NCI-H2081 treated with DMSO at 0.1 percent for 48 hours (cell line): Measurements from ENCODE around the gene GOT1.

Source experiments
- DNase-seq: peaks from one replicate; lab custom pipeline; 2025; lab: John Stamatoyannopoulos, UW

The GOT1 gene

GRCh38 chr10:99395750-99396445, 34.5 kb downstream of the GOT1 start:
- DNase-seq: no peak

- no peak for DNase-seq
Measured at GRCh38 chr10:99394761-99395386, 35.5 kb downstream of the GOT1 start.

- no peak for DNase-seq
Measured at GRCh38 chr10:99394256-99394655, 36.2 kb downstream of the GOT1 start.

- DNase-seq: no peak
Measured at GRCh38 chr10:99393683-99394082, 36.7 kb downstream of the GOT1 start.

- no peak for DNase-seq
Measured at GRCh38 chr10:99393036-99393435, 37.4 kb downstream of the GOT1 start.

GRCh38 chr10:99391346-99391745, 39.1 kb downstream of the GOT1 start:
- no peak for DNase-seq

GRCh38 chr10:99389729-99390480, 40.5 kb downstream of the GOT1 start:
- no peak for DNase-seq

GRCh38 chr10:99387541-99387940, 42.9 kb downstream of the GOT1 start:
- no peak for DNase-seq

- DNase-seq: no peak
Measured at GRCh38 chr10:99387071-99387470, 43.4 kb downstream of the GOT1 start.

- DNase-seq: no peak
Measured at GRCh38 chr10:99382176-99382575, 48.2 kb downstream of the GOT1 start.

GRCh38 chr10:99375426-99375825, 55.0 kb downstream of the GOT1 start:
- no peak for DNase-seq

- DNase-seq: no peak
Measured at GRCh38 chr10:99374972-99375371, 55.5 kb downstream of the GOT1 start.

GRCh38 chr10:99374526-99374925, 55.9 kb downstream of the GOT1 start:
- DNase-seq: no peak

GRCh38 chr10:99372546-99373271, 57.7 kb downstream of the GOT1 start:
- DNase-seq: no peak

- DNase-seq: no peak
Measured at GRCh38 chr10:99370993-99371392, 59.4 kb downstream of the GOT1 start.

- DNase-seq: no peak
Measured at GRCh38 chr10:99369551-99369950, 60.9 kb downstream of the GOT1 start.

- no peak for DNase-seq
Measured at GRCh38 chr10:99369126-99369525, 61.3 kb downstream of the GOT1 start.

- DNase-seq: no peak
Measured at GRCh38 chr10:99368646-99369045, 61.8 kb downstream of the GOT1 start.

- DNase-seq: no peak
Measured at GRCh38 chr10:99366666-99367065, 63.8 kb downstream of the GOT1 start.

GRCh38 chr10:99365736-99366135, 64.7 kb downstream of the GOT1 start:
- no peak for DNase-seq

- no peak for DNase-seq
Measured at GRCh38 chr10:99365311-99365710, 65.1 kb downstream of the GOT1 start.

- DNase-seq: no peak
Measured at GRCh38 chr10:99364125-99364524, 66.3 kb downstream of the GOT1 start.

GRCh38 chr10:99360934-99361333, 69.5 kb downstream of the GOT1 start:
- no peak for DNase-seq
